Measurements from ENCODE around the gene SARS2.

SARS2 gene

DNA sequence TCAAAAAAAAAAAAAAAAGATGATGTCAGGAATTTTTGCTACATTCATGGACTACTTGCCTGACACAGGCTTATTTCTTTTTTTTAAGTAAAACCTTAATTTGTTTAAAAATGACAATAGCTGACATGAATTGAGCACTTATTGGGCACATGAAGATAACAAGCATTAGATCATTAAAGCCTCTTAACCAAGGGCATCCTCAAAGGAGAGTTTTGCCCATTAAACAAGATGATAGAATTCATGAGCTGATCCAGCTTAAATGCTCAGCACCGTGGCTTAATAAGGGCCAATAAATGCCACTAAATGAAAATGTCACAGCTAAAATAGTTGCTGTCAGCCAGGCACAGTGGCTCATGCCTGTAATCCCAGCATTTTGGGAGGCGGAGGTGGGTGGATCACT is 25.7 kb upstream of the SARS2 start:
- no peak overlapping the region for H2AFZ ChIP-seq
- H3K9me3 ChIP-seq (ENCODE audit: control insufficient read depth, low read length) = no peaks in the 10 kb centered on the region
- no peak overlapping the region for H3K4me2 ChIP-seq (ENCODE audit: low read length)
- H3K27me3 ChIP-seq (ENCODE audit: control insufficient read depth, insufficient read depth, low read length) = no peaks in the 10 kb centered on the region
- H3K9ac ChIP-seq = no peak overlapping the region
- peaks cover 3% of the 10 kb centered on the region for H3K79me2 ChIP-seq
- no peak overlapping the region for H3K4me3 ChIP-seq (ENCODE audit: low read depth, low read length)
- H3K36me3 ChIP-seq (ENCODE audit: control insufficient read depth, insufficient read depth, low read length) = no peaks in the 10 kb centered on the region
- no peak overlapping the region for H3K27ac ChIP-seq
- TF ChIP-seq, protein P1, sequence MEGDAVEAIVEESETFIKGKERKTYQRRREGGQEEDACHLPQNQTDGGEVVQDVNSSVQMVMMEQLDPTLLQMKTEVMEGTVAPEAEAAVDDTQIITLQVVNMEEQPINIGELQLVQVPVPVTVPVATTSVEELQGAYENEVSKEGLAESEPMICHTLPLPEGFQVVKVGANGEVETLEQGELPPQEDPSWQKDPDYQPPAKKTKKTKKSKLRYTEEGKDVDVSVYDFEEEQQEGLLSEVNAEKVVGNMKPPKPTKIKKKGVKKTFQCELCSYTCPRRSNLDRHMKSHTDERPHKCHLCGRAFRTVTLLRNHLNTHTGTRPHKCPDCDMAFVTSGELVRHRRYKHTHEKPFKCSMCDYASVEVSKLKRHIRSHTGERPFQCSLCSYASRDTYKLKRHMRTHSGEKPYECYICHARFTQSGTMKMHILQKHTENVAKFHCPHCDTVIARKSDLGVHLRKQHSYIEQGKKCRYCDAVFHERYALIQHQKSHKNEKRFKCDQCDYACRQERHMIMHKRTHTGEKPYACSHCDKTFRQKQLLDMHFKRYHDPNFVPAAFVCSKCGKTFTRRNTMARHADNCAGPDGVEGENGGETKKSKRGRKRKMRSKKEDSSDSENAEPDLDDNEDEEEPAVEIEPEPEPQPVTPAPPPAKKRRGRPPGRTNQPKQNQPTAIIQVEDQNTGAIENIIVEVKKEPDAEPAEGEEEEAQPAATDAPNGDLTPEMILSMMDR (IDR thresholded peaks at IDR 0.05) = no peak
- no peaks in the 10 kb centered on the region for H3K4me1 ChIP-seq

- TF ChIP-seq, protein P1 (IDR thresholded peaks at IDR 0.05) = no peak
- Histone ChIP-seq H3K4me2 (ENCODE audit: low read length) (no peak overlapping the region), H3K79me2 (no peaks in the 10 kb centered on the region)
Measured at GRCh38 chr19:38953677-38954076, 23.1 kb upstream of the SARS2 start.

GRCh38 chr19:38952395-38953165 is 22.0 kb upstream of the SARS2 start:
- no peak overlapping the region for H3K4me3 ChIP-seq (ENCODE audit: low read depth, low read length)
- H3K27me3 ChIP-seq (ENCODE audit: control insufficient read depth, insufficient read depth, low read length) = no peaks in the 10 kb centered on the region
- no peaks in the 10 kb centered on the region for H3K4me1 ChIP-seq
- TF ChIP-seq, protein P1 (IDR thresholded peaks at IDR 0.05) = no peak
- no peak overlapping the region for H3K27ac ChIP-seq
- H3K9me3 ChIP-seq (ENCODE audit: control insufficient read depth, low read length) = no peaks in the 10 kb centered on the region
- no peaks in the 10 kb centered on the region for H3K79me2 ChIP-seq
- no peak overlapping the region for H3K4me2 ChIP-seq (ENCODE audit: low read length)
- no peaks in the 10 kb centered on the region for H3K36me3 ChIP-seq (ENCODE audit: control insufficient read depth, insufficient read depth, low read length)
- H2AFZ ChIP-seq = no peak overlapping the region
- H3K9ac ChIP-seq = no peak overlapping the region

More at GRCh38 chr19:38953677-38954076, 23.1 kb upstream of the SARS2 start:
- Histone ChIP-seq H3K4me3 (ENCODE audit: low read depth, low read length) (no peak overlapping the region), H3K9me3 (ENCODE audit: control insufficient read depth, low read length) (no peaks in the 10 kb centered on the region), H2AFZ (no peak overlapping the region), H3K27me3 (ENCODE audit: control insufficient read depth, insufficient read depth, low read length) (no peaks in the 10 kb centered on the region), H3K9ac (no peak overlapping the region), H3K4me1 (no peaks in the 10 kb centered on the region), H3K36me3 (ENCODE audit: control insufficient read depth, insufficient read depth, low read length) (no peaks in the 10 kb centered on the region), H3K27ac (no peak overlapping the region)

DNA sequence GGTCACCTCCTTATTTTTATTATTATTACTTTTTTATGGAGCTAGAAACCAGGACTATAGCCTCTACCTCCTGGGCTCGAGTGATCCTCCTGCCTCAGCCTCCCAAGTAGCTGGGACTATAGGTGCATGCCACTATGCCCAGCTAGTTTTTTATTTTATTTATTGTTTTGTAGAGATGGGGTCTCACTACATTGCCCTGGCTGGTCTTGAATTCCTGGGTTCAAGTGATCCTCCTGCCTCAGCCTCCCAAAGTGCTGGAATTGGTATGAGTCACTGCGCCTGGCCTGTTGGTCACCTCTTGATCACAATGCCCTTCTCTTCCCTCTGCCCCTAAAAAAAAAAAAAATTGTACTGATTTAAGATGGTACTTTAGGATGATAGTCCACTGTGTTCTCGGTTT is 20.6 kb upstream of the SARS2 start:
- H3K27ac ChIP-seq = no peak overlapping the region
- no peaks in the 10 kb centered on the region for H3K4me1 ChIP-seq
- no peaks in the 10 kb centered on the region for H3K36me3 ChIP-seq (ENCODE audit: control insufficient read depth, insufficient read depth, low read length)
- TF ChIP-seq, protein P1 (IDR thresholded peaks at IDR 0.05) = no peak
- no peak overlapping the region for H3K9ac ChIP-seq
- no peaks in the 10 kb centered on the region for H3K27me3 ChIP-seq (ENCODE audit: control insufficient read depth, insufficient read depth, low read length)
- no peak overlapping the region for H3K4me2 ChIP-seq (ENCODE audit: low read length)
- no peak overlapping the region for H2AFZ ChIP-seq
- H3K79me2 ChIP-seq = no peaks in the 10 kb centered on the region
- H3K4me3 ChIP-seq (ENCODE audit: low read depth, low read length) = no peak overlapping the region
- no peaks in the 10 kb centered on the region for H3K9me3 ChIP-seq (ENCODE audit: control insufficient read depth, low read length)

Measured in parathyroid adenoma (tissue), 2 donors.